OCI-LY7 (cell line): ENCODE measurements around the gene ATP8B4. TPM values are rescaled to one million over a fixed set of nuclear protein-coding genes. Genes with fewer than 3 reads are reported as not detected.

Experiments
- BruUV-seq: library from RNA; stranded (reverse); fragments of 400-500 nt; replicated peaks from 2 replicates; lab custom pipeline; 2021; lab: Mats Ljungman, UMichigan
- CTCF ChIA-PET: fragments of 300-600 bp; sonication (Branson Sonifier 250); formaldehyde crosslinking; loops from one replicate; lab custom pipeline; 2022; ENCODE audit warnings: antibody characterized with exemption; ENCODE audit not compliant: unreplicated experiment; lab: Charles Lee
- POLR2A ChIA-PET: fragments of 300-600 bp; sonication (Branson Sonifier 250); formaldehyde crosslinking; loops from one replicate; lab custom pipeline; 2022; ENCODE audit warnings: antibody characterized with exemption; lab: Charles Lee
- DNase-seq: peaks from one replicate; pipeline ENCODE4 v3.0.0-alpha.2; 2015; ENCODE audit warnings: low spot score
- H2AFZ ChIP-seq: fragments of 200-600 bp; sonication (generic), shearing (Covaris generic); 2 replicates; pipeline ENCODE4 v1.6.1; 2014; ENCODE audit warnings: mild to moderate bottlenecking, antibody characterized with exemption, low read length, moderate library complexity
- H3K27ac ChIP-seq: fragments of 200-600 bp; sonication (generic); 2 replicates; pipeline ENCODE4 v1.5.1; 2014; ENCODE audit warnings: mixed run types, low read depth, mild to moderate bottlenecking, moderate library complexity, low read length, inconsistent platforms; ENCODE audit not compliant: poor library complexity, severe bottlenecking
- H3K36me3 ChIP-seq: fragments of 200-600 bp; sonication (generic); 2 replicates; pipeline ENCODE4 v1.6.1; 2014; ENCODE audit warnings: mild to moderate bottlenecking, antibody characterized with exemption, low read length, moderate library complexity, mixed read lengths; ENCODE audit not compliant: insufficient read depth
- H3K4me1 ChIP-seq: fragments of 200-600 bp; sonication (generic); 2 replicates; pipeline ENCODE4 v1.5.1; 2014; ENCODE audit warnings: mild to moderate bottlenecking, low read length; ENCODE audit not compliant: insufficient read depth, poor library complexity, severe bottlenecking
- H3K4me2 ChIP-seq: fragments of 200-600 bp; sonication (generic); 2 replicates; pipeline ENCODE4 v1.6.1; 2014; ENCODE audit warnings: mild to moderate bottlenecking, low read length
- H3K4me3 ChIP-seq: fragments of 200-600 bp; sonication (generic); 2 replicates; pipeline ENCODE4 v1.5.1; 2014; ENCODE audit warnings: mild to moderate bottlenecking, low read depth, low read length; ENCODE audit not compliant: poor library complexity, severe bottlenecking
- H3K79me2 ChIP-seq: fragments of 200-600 bp; sonication (generic); 2 replicates; pipeline ENCODE4 v1.6.1; 2016; ENCODE audit warnings: low read depth, mild to moderate bottlenecking, low read length, moderate library complexity, mixed read lengths; ENCODE audit not compliant: insufficient read depth
- H3K9me2 ChIP-seq: fragments of 200-600 bp; sonication (generic); 2 replicates; pipeline ENCODE4 v1.6.1; 2016; ENCODE audit warnings: mild to moderate bottlenecking, low read length, mixed read lengths; ENCODE audit not compliant: insufficient read depth
- H3K9me3 ChIP-seq: fragments of 200-600 bp; sonication (generic); 2 replicates; pipeline ENCODE4 v1.6.1; 2014; ENCODE audit warnings: mild to moderate bottlenecking, mixed run types, low read length, mixed read lengths
- H4K20me1 ChIP-seq: fragments of 200-600 bp; sonication (generic); 2 replicates; pipeline ENCODE4 v1.6.1; 2014; ENCODE audit warnings: mild to moderate bottlenecking, antibody characterized with exemption, low read length, moderate library complexity, mixed read lengths; ENCODE audit not compliant: insufficient read depth
- CTCF ChIP-seq: fragments of 200-600 bp; sonication (generic); conservative IDR thresholded peaks from 2 replicates; pipeline ENCODE4 v1.5.1; 2014; ENCODE audit warnings: mild to moderate bottlenecking, antibody characterized with exemption, low read length, moderate library complexity, mixed read lengths
- EZH2phosphoT487 ChIP-seq: fragments of 200-600 bp; sonication (generic); IDR thresholded peaks from 2 replicates; pipeline ENCODE4 v1.6.1; 2018; ENCODE audit warnings: low read depth, borderline replicate concordance, mild to moderate bottlenecking, mixed run types, antibody characterized with exemption, low read length, moderate library complexity, mixed read lengths
- intact Hi-C: fragments of 100-400 bp; cut with micrococcal nuclease; formaldehyde crosslinking; loops from one replicate; pipeline ENCODE4 v1.10.0; 2022; ENCODE audit not compliant: unreplicated experiment
- total RNA-seq, 2 experiments: library from RNA; depleted of rRNA in 1 of 2; stranded (reverse); fragments of >200 nt in 1 of 2; shearing (Covaris generic) in 1 of 2; gene quantifications; 2 replicates each; pipeline ENCODE4 v1.2.3, GENCODE V29; 2014 to 2022

Gene ATP8B4
- total RNA-seq, 2 experiments from 2014 or later = not detected

- POLR2A ChIA-PET = interaction anchor here (0.5 kb wide), 1 partner anchor 1656 kb away, joined by 4 read pairs; no protein-coding TSS in a partner anchor
- Histone ChIP-seq H3K4me2 (no peak overlapping the region), H3K9me3 (no peaks in the 10 kb centered on the region), H2AFZ (no peak overlapping the region), H3K27ac (no peak overlapping the region), H3K79me2 (no peaks in the 10 kb centered on the region), H3K36me3 (no peaks in the 10 kb centered on the region), H3K4me3 (no peak overlapping the region), H4K20me1 (no peaks in the 10 kb centered on the region), H3K9me2 (no peaks in the 10 kb centered on the region), H3K4me1 (no peaks in the 10 kb centered on the region)
- no TSS peak for BruUV-seq
- intact Hi-C loops = no loop called here
- TF ChIP-seq EZH2phosphoT487 (no peak), CTCF (no peak)
- DNase-seq = no peak
- CTCF ChIA-PET = no interaction called here
Measured at GRCh38 chr15:50084932-50085331, 34.1 kb downstream of the ATP8B4 start.

GRCh38 chr15:50083424-50084025, 35.5 kb downstream of the ATP8B4 start:
- POLR2A ChIA-PET = interaction anchor here (0.6 kb wide), 2 partner anchors 62 to 1013 kb away, joined by 4 to 5 read pairs; no protein-coding TSS in a partner anchor
- intact Hi-C loops = no loop called here
- Histone ChIP-seq H3K4me2 (no peak overlapping the region), H3K9me2 (no peaks in the 10 kb centered on the region), H3K27ac (no peak overlapping the region), H4K20me1 (no peaks in the 10 kb centered on the region), H3K9me3 (no peaks in the 10 kb centered on the region), H2AFZ (no peak overlapping the region), H3K4me1 (no peaks in the 10 kb centered on the region), H3K4me3 (no peak overlapping the region), H3K36me3 (no peaks in the 10 kb centered on the region), H3K79me2 (no peaks in the 10 kb centered on the region)
- CTCF ChIA-PET = no interaction called here
- DNase-seq = no peak
- TF ChIP-seq CTCF (no peak), EZH2phosphoT487 (no peak)
- BruUV-seq = no TSS peak

- H2AFZ ChIP-seq = no peak overlapping the region
- intact Hi-C loops = no loop called here
- no peak for TF ChIP-seq EZH2phosphoT487
- TF ChIP-seq CTCF = no peak
Measured at GRCh38 chr15:50082066-50082465, 37.0 kb downstream of the ATP8B4 start.

More at GRCh38 chr15:50082066-50082465, 37.0 kb downstream of the ATP8B4 start:
- H3K9me3 ChIP-seq = no peaks in the 10 kb centered on the region
- no peak for DNase-seq
- ChIA-PET CTCF (no interaction called here), POLR2A (interaction anchor here (0.7 kb wide), 1 partner anchor 403 kb away, joined by 3 read pairs; no protein-coding TSS in a partner anchor)
- no peaks in the 10 kb centered on the region for H3K79me2 ChIP-seq
- H3K27ac ChIP-seq = no peak overlapping the region
- no peak overlapping the region for H3K4me3 ChIP-seq
- no peaks in the 10 kb centered on the region for H3K9me2 ChIP-seq
- H3K36me3 ChIP-seq = no peaks in the 10 kb centered on the region
- no peaks in the 10 kb centered on the region for H4K20me1 ChIP-seq
- BruUV-seq = no TSS peak
- no peaks in the 10 kb centered on the region for H3K4me1 ChIP-seq
- no peak overlapping the region for H3K4me2 ChIP-seq
